Heart right ventricle (tissue), 16 donors: Measurements from ENCODE around the gene NRP2. TPM values are rescaled to one million over a fixed set of nuclear protein-coding genes. Genes with fewer than 3 reads are reported as not detected.

Source experiments
- ATAC-seq, 8 donors: fragments of 200-7000 bp; cut with Tn5 transposase; one replicate each; pipeline ENCODE4 v1.9.1; 2020; ENCODE audit warnings: mild to moderate bottlenecking in 8 of 8, moderate library complexity in 8 of 8, moderate number of reproducible peaks in 1 of 8
- DNase-seq, 2 donors: peaks; one replicate each; pipeline ENCODE4 v3.0.0-alpha.2; 2020
- H3K27ac ChIP-seq, 10 donors: fragments of 200-600 bp; sonication (generic) in 2 of 10; one replicate each; pipeline versions ENCODE4 v1.5.0 to v1.8.0; 2020 to 2022; ENCODE audit warnings: mild to moderate bottlenecking in 3 of 10
- H3K27me3 ChIP-seq, 7 donors: fragments of 200-600 bp; one replicate each; pipeline ENCODE4 v1.8.0; 2021 to 2022; ENCODE audit warnings: mild to moderate bottlenecking in 2 of 7
- H3K36me3 ChIP-seq, 9 donors: fragments of 200-600 bp; sonication (generic) in 1 of 9; one replicate each; pipeline versions ENCODE4 v1.5.0 to v1.8.0; 2020 to 2022; ENCODE audit warnings: mild to moderate bottlenecking in 2 of 9
- H3K4me1 ChIP-seq, 9 donors: fragments of 200-600 bp; sonication (generic) in 1 of 9; one replicate each; pipeline versions ENCODE4 v1.5.0 to v1.8.0; 2020 to 2022; ENCODE audit warnings: mild to moderate bottlenecking in 4 of 9
- H3K4me3 ChIP-seq, 10 donors: fragments of 200-600 bp; sonication (generic) in 2 of 10; one replicate each; pipeline versions ENCODE4 v1.5.0 to v1.8.0; 2020 to 2022; ENCODE audit warnings: mild to moderate bottlenecking in 7 of 10, moderate library complexity in 2 of 10
- H3K9me3 ChIP-seq, 11 donors: fragments of 200-600 bp in 10 of 11; sonication (generic) in 2 of 11; one replicate each; pipeline versions ENCODE4 v1.5.0 to v1.8.0; 2013 to 2022; ENCODE audit warnings: mild to moderate bottlenecking in 2 of 11, control low read depth in 1 of 11, moderate library complexity in 1 of 11
- CTCF ChIP-seq, 9 donors: fragments of 200-600 bp; sonication (generic) in 2 of 9; IDR thresholded peaks; one replicate each; pipeline versions ENCODE4 v1.5.0 to v1.8.0; 2021 to 2022; ENCODE audit warnings: antibody characterized with exemption in 9 of 9, mild to moderate bottlenecking in 5 of 9, moderate library complexity in 1 of 9
- WGBS, 2 donors: extraction: QIAGEN DNeasy Blood & Tissue Kit; methylation state at CpG; one replicate each; pipeline ENCODE4 v1.1.7; 2013; ENCODE audit warnings: inconsistent platforms in 1 of 2; 5-methylcytosine and 5-hydroxymethylcytosine counted together
- intact Hi-C, 10 donors: fragments of 100-400 bp; cut with DNase I; formaldehyde crosslinking; loops; one replicate each; pipeline versions ENCODE4 v1.11.1 to v1.14.2; 2022
- polyA plus RNA-seq, 2 donors: library from polyadenylated mRNA; stranded (reverse); fragments of 200-250 nt; gene quantifications; one replicate each; pipeline ENCODE4 v1.2.3, GENCODE V29; 2013
- total RNA-seq, 10 donors: library from RNA; stranded (reverse); fragmentation: NEBNext Ultra II Directional in 3 of 10; extraction: Animal tissue kit (Norgen Biotek cat#: 25700) in 3 of 10; gene quantifications; one replicate each; pipeline versions ENCODE4 v1.2.1 to v1.2.4, GENCODE V29; 2021 to 2023
- donor health status: Arrhythmogenic right ventricular cardiomyopathy.
- donor health status: ischemic (EF 13 %, LVEDD 7.1; RV severe dilation, severe dysfunction).
- donor health status: healthy with polysubstance abuse.
- donor health status: DM: no; HTN: yes; CAD: no.
- donor health status: DM: no; HTN: no; CAD: no.
- donor health status: ischemic (EF 25% LVEDD 6.9; RV normal size, moderate dysfunction).
- donor health status: ischemic (EF 25% LVEDD 5.7; RV mildly dilated, moderate dysfunction).
- donor health status: healthy.
- donor health status: DM: yes; HTN: yes; CAD: no.
- donor health status: Ischemic cardiomyopathy.
- donor health status: ischemic (EF 35%, LVEDD 5.7; RV mildly dilated, moderate dysfunction).
- donor health status: nonischemic (EF 11% LVEDD 7.7; RV severe dilation, severe dysfunction).
- donor health status: DM: yes; HTN: yes; CAD: no.
- donor health status: PGD.
- donor health status: ischemic (EF 29% LVEDD 5.4; RV normal size, mild dysfunction).
- donor health status: nonischemic (EF 23%, LVEDD 6.1; RV moderate dilation, normal function).

NRP2 gene
- total and polyA plus RNA-seq, 12 donors = 2.5 to 29.4 (median 8.6) TPM

DNA sequence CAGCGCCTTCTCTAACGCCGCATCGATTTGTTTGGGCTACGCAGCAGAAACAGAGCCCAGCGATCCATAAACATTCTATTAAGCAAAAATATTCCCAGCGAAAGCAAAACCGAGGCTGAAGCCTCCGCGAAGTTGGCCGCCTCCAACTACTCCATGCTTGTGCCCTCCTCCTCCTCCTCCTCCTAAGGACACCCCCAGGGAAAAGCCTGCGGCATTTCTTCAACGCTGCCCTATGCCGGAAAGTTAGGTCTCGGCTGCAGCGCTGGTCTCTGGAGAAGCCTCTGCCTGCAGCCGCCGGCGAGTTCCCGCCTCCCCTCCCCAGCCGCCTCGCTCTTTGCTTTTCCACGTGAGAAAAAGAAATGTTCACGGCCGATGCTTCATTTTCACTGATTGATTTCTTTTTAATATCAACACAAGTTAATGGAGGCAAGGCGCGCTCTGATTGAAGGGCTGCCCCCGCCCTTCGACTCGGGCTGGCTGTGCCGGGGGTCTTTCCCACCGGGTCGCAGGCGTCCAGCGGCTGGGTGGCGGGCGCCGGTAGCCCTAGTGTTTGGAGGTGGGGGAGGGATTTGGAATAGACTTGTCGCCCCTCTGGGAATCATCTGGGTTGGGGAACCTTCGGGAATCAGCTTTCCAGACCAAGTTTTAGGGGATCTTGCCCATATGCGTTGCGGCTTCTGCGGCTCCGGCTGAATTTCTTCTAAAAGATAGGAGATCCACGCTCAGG, 3.9 kb downstream of the NRP2 start:
- ATAC-seq = no peak

DNA sequence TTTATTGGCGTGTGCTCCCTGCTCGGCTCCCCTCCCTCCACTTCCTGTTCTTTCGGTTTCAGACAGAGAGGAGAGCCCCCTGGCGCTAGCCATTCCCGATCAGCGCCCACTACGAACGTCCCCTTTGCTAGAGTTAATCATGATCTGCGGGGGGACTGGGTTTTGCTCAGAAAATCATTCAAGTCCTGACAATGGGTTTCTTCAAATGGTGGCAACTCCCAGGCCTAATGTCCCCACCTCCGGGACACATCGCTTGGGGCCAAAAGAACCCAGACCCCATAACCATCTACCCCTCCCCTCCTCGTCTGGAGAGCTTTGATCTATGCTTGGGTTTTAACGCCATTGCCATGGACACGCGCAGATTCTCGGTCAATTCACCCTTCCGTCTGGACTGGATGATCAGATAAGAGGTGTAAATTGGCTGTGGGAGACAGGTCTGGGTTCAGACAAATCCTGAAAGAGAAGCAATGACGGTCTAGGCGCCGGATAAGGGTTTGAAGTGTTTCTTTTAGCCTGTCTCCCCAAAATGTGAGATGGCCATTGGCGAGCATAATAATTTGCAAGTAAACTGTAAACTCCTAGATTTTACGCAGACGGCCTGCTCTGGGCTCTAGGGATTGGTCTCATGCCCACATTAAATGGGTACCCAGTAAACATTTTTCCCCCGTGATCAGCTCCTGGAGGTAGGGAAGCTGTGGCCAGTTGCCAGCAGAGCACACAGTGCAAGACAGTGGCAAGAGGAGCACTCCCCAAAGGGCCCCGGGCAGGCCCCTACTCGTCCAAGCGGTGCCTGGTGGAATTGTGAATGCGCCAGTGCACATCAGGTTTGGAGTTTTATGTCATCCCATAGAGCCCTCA, 4.7 kb downstream of the NRP2 start:
- no peak for DNase-seq

More for the DNA sequence above, 3.9 kb downstream of the NRP2 start:
- intact Hi-C loops = loop anchor here in 5 of 10 donors (5.0 to 10.0 kb wide), 6 partner anchors 71 to 1421 kb away; no protein-coding TSS in a partner anchor
- 7% methylated on average over 44 to 45 of the region's 45 CpGs for WGBS, 2 donors
- Histone ChIP-seq H3K9me3 (no peaks in the 10 kb centered on the region), H3K4me3 (peak overlapping the region; percentile 37 to 78 (median 64)), H3K36me3 (no peaks in the 10 kb centered on the region), H3K4me1 (peaks cover 8 to 80% (median 56%) of the 10 kb centered on the region in 9 donors), H3K27ac (peak overlapping the region in 8 of 10 donors; percentile 30 to 91 (median 64)), H3K27me3 (peaks cover 0 to 62% (median 25%) of the 10 kb centered on the region in 7 donors)
- TF ChIP-seq CTCF (IDR thresholded peaks at IDR 0.05) = no peak
- no peak for DNase-seq

GRCh38 chr2:205687641-205687956, 5.3 kb downstream of the NRP2 start:
- Histone ChIP-seq H3K27me3 (peaks cover 0 to 48% (median 12%) of the 10 kb centered on the region in 7 donors), H3K4me3 (no peak overlapping the region), H3K9me3 (no peaks in the 10 kb centered on the region), H3K36me3 (no peaks in the 10 kb centered on the region), H3K4me1 (peaks cover 8 to 71% (median 48%) of the 10 kb centered on the region in 9 donors), H3K27ac (peak overlapping the region in 2 of 10 donors; percentile 30 to 49)
- intact Hi-C loops = loop anchor here in 5 of 10 donors (5.0 to 10.0 kb wide), 6 partner anchors 70 to 1423 kb away; no protein-coding TSS in a partner anchor
- ATAC-seq (no peak), DNase-seq (no peak)
- WGBS, 2 donors = 74 to 76% methylated on average over 3 of the region's 3 CpGs
- no peak for TF ChIP-seq CTCF (IDR thresholded peaks at IDR 0.05)

More for the DNA sequence above, 4.7 kb downstream of the NRP2 start:
- H3K4me1 ChIP-seq = peaks cover 8 to 73% (median 49%) of the 10 kb centered on the region in 9 donors
- peaks cover 0 to 54% (median 17%) of the 10 kb centered on the region in 7 donors for H3K27me3 ChIP-seq
- WGBS, 2 donors = 62 to 68% methylated on average over 28 of the region's 28 CpGs
- peak overlapping the region in 5 of 10 donors; percentile 52 to 91 (median 87) for H3K27ac ChIP-seq
- intact Hi-C loops = loop anchor here in 5 of 10 donors (5.0 to 10.0 kb wide), 6 partner anchors 70 to 1422 kb away; no protein-coding TSS in a partner anchor
- TF ChIP-seq CTCF (IDR thresholded peaks at IDR 0.05) = peak in 3 of 9 donors; percentile 10 to 22 (median 13)
- no peaks in the 10 kb centered on the region for H3K36me3 ChIP-seq
- no peaks in the 10 kb centered on the region for H3K9me3 ChIP-seq
- peak overlapping the region in 9 of 10 donors; percentile 48 to 78 (median 66) for H3K4me3 ChIP-seq
- no peak for ATAC-seq
